T-helper 1 cell (primary cell): Measurements from ENCODE around the gene CAPN2.
"Not testable (repeated sequence)": the region's sequence is repeated elsewhere in the genome, so short reads cannot be mapped to it uniquely, and the experiment has no call there.

ENCODE experiments used
- DNase-seq, 5 donors: peaks; one replicate each; pipeline ENCODE4 v3.0.0-alpha.2; 2012 to 2020

Gene CAPN2

DNA sequence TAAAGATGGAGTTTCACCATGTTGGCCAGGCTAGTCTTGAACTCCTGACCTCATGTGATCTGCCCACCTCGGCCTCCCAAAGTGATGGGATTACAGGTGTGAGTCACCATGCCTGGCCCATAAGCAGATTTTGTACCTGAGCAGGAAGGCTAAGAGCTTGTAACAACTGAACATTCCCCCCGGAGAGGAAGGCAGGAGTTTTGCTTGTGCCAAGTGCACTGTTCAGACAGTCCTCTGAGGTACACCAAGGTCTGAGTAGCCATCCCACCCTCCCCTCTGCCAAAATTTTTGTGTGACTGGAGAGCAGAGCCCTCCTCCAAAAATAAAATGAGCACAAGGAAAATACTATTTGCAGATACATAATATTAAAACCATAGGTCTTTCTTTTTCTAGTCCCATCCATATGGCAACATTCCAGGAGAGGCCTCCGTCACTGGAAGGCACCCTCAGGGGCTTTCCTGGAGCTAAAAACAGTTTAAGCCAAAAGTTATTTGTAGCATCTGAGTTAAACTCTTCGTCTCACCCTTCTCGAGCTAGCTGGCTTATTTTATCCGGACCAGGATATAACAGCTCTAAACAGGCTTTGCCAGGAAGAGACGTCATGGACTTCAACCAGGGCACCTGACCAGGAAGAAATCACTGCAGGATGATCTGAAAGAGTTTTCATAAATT is 27.2 kb downstream of the CAPN2 start:
- no peak for DNase-seq

DNA sequence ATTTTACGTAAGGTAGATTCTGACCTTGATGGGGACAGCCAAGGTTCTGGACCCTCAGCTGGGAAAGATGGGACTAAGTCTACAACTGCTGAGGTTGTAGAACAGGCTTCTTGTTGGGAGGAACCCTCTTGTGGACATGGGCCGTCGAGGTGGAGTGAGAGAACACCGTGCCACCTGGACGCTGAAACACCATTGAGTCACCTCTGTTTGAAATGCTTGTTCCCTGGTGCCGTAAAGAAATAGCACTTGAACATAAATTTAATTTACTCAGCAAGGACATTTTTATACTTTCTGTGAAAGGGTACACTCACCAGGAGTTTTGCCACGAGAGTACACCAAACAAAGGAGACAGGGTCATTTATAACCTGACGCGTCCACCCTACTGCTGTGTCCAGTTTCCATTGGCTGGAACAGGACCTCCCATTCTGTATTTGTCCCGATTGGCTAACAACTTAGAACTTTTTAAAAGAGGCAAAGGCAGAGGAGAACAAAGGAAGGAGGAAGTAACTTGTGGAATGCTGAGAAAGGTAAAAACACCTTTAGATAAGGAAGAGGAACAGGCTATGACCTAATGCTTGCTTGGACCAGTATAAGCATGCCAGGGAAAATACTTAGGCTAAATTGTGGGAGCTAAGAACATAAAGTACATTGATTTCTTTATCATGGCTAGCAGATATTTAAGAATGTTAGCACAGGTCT is 27.8 kb downstream of the CAPN2 start:
- DNase-seq = not testable (repeated sequence)

DNA sequence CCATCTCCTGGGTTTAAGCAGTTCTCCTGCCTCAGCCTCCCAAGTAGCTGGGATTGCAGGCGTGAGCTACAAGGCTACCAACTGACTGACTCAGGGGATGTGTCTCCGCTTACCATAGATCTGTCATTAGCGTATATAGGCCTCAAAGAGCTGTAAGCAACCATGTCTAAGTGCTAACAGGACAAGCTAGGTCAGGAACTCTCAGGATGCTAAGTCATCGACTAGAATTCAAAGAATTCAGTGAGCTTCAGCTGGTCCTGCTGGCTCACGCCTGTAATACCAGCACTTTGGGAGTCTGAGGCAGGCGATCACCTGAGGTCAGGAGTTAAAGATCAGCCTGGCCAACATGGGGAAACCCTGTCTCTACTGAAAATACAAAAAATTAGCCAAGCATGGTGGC is 29.5 kb downstream of the CAPN2 start:
- no peak for DNase-seq

DNA sequence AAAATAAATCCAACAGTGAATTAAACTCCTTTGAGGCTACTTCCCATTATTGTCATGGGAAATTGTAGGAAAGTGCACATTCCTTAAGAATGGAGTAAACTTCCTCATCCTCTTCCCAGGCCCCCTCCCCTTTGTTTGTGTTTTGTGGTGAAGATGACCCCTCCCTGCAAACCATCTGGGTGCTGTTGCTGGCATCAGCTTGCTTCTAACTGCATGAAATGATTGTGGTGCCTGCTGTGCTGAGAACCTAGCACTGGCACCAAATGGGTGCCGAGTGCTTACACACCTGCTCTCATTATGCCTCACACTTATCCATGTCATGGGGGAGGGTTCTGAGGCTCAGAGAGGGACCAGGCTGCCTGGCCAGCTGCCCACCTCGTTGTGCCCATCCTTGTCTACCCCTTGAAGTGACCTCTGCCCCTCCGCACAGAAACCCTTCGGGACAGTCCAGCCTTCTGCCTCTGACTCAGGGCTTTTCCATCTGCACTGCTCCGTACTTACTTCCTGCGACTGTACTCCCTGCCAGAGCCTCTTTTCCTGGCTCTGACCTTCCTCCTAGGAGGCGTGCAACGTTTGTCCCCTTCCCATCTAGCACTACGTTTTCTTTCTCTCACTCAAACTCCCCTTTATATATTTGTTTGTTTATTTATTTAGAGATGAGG is 30.6 kb downstream of the CAPN2 start:
- DNase-seq = no peak

- DNase-seq = no peak
Measured at GRCh38 chr1:223745731-223746130, 33.4 kb downstream of the CAPN2 start.

- peak in 1 of 5 donors; percentile 42 for DNase-seq
Measured at GRCh38 chr1:223747838-223748335, 35.5 kb downstream of the CAPN2 start.

DNA sequence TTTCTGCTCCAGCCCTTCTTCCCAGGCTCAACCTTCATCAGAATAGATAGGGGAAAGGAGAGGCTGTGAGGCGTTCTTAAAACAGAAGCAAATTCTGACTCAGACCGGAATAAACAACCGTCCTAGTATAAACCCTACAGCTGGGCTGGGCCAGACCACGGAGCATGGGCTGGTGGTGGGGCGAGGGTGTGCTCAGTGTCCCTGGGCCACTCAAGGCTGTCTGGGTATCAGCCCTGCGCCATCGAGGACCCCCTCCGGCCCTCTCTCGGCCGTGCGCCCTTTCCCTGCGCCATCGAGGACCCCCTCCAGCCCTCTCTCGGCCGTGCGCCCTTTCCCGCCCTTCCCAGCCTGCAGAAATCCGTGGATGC is 36.0 kb downstream of the CAPN2 start:
- peak in 1 of 5 donors; percentile 45 for DNase-seq

DNA sequence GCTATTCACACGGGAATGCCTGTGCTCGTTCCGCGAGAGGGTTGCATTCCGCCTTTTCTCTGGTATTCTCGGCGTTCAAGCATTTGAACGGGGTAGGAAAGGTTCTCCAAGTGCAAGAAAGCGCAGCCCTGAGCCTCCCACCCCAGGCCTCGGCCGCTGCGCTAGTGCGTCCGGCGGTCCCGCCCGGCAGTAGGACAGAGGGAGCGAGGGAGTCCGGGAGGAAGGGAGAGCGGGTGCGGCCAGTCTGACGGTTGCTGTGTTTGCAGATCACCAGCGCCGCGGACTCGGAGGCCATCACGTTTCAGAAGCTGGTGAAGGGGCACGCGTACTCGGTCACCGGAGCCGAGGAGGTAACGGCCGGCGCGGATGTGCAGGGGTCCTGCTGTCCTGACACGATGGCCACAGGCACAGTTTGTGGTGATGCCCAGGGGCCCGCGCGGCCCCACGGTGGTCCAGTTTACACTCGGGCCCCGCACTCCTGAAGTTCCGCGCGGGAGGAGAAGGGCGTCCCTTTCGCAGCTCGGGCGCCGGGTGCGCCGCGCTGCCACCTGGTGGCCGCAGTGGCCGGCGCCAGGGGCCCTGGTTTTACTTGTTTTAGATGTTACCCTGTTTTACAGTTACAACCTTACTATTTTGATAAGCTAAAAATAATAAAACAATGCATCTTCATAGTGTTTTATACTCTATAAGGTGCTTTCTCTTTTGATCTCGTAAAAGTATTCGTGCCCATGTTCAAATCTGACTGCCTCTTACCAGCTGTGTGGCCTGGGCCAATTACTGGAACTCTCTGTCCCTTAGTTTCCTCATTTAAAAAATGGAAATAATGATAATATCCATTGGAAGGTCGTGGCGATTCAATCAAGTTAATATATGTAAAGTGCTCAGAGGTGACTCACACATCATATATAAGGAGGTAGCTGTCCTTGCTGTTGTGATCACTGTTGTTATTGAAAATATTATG is 36.7 kb downstream of the CAPN2 start:
- DNase-seq = peak; percentile 27 to 65 (median 52)

DNA sequence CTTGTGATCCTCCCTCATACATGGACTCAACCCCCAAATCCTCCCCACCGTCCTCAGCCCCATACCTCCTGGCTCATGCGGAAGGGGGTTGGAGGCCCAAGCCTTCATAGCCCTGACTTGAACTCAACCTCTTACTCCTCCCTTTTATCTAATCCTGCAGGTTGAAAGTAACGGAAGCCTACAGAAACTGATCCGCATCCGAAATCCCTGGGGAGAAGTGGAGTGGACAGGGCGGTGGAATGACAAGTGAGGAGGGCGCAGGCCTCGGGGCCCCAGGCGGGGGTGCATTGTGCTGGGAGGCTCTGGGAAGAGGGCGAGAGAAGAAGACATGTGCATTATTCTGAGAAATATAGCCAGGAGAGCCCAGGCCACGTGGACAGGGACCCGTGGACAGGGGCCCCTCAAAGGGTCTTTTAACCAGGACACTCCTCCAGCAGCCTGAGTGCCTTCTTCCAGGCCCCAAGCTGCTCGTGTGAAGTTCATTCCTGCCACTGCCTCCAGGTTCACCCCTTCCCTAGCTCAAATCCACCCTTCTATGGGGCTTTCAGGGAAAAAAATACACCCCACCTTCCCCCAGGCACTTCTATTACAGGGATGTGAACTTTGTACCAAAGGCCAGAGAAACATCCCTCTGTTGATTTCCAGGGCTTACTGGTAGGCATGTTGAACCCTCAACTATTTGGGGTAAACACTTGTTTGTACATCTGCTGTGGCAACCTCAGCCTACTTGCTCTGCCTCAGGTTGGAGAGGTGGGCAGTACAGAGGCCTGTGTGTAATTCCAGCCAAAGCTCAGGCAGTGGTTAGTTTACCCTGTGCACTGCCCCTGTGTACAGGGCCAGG is 38.6 kb downstream of the CAPN2 start:
- DNase-seq = no peak

DNA sequence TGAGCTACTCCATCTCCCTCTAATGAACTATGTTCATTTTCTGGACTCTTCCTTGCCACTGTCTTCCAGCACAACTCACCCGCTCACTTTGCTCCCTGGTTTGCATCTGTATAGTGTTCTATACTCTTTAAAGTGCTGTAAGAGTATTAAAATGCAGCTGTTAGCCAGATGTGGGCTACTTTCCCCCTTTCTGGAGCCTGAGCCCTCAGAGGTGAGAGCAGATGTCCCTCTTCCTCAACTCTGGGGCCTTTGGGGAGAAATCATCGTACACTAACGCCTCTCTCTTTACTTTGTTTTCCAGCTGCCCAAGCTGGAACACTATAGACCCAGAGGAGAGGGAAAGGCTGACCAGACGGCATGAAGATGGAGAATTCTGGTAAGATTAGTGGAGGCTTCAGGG is 39.4 kb downstream of the CAPN2 start:
- DNase-seq = no peak

GRCh38 chr1:223752721-223753515 is 40.6 kb downstream of the CAPN2 start:
- no peak for DNase-seq

- DNase-seq = no peak
Measured at GRCh38 chr1:223754681-223755431, 42.5 kb downstream of the CAPN2 start.

DNA sequence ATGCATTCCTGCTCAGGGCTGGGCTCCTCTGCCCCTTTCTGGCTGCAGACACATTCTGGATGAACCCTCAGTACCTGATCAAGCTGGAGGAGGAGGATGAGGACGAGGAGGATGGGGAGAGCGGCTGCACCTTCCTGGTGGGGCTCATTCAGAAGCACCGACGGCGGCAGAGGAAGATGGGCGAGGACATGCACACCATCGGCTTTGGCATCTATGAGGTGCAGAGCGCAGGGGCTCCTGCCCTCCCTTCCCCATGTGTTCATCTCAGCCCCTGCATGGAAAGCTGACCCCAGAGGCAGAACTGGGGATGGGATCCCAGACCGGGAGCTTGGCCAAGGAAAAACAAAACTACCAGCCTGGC is 43.1 kb downstream of the CAPN2 start:
- no peak for DNase-seq

DNA sequence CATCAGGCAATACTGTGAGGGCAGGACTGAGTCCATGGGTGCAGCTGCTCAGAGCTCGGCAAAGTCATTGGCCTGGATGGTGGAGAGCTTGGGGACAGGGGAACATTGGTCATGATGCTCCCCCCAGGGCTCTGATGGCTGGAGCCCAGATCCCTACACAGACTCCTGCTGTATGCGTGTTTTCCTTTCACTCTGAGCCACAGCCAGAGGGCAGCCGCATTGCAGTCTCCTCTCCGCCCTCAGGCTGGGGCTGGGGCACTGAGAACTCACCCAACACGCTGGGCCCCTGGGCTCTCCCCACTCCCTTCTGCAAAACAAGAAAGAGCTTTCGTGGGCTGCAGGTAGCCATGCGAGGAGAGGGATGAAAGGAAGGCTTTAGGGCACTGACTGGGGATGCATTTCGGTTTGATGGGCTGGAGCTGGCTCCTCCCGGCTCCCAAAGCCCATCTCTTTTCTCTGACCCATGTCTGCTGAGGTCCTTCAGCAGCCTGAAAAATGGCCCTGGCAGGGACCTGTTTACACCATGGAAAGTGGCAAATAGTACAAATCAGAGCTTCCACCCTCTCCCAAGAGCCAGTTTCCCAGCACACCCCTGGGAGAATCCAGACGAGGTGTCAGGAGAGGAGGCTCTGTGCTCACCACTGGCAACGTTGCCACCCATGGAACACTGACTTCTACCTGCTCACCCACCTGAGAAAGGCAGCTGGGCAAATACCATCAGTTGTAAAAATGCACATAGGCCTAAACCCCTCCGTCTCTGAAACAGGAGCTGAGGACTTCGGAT is 43.8 kb downstream of the CAPN2 start:
- no peak for DNase-seq

GRCh38 chr1:223756806-223757700 is 44.7 kb downstream of the CAPN2 start:
- DNase-seq = no peak

- DNase-seq = no peak
Measured at GRCh38 chr1:223758734-223759133, 46.4 kb downstream of the CAPN2 start.

GRCh38 chr1:223759273-223759672 is 46.9 kb downstream of the CAPN2 start:
- DNase-seq = no peak

DNA sequence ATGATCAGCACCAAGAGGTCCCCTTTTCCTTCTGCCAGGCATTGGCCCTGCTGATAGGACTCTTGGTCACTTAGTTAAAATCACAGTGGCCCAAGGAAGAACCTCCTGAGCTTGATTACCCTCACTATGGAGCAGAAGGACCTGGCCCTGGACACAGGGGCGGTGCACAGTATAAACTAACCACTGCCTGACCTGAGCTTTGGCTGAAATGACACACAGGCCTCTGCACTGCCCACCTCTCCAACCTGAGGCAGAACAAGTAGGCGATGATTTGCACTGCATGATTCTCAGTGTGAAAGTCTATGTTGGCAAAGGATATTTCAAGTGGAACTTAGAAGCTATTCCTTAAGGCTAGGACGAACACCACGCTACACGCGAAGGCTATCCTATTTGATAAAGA is 48.5 kb downstream of the CAPN2 start:
- no peak for DNase-seq
